Activated CD4-positive, alpha-beta T cell treated with anti-CD3 and anti-CD28 coated beads, Interleukin-2, amount 50 U/mL, for 48 hours (primary cell): ENCODE data around the gene CASZ1.

ENCODE experiments used
- DNase-seq, 2 experiments: peaks; one replicate each; pipeline ENCODE4 v3.0.0-alpha.2; 2020

Gene CASZ1

DNA sequence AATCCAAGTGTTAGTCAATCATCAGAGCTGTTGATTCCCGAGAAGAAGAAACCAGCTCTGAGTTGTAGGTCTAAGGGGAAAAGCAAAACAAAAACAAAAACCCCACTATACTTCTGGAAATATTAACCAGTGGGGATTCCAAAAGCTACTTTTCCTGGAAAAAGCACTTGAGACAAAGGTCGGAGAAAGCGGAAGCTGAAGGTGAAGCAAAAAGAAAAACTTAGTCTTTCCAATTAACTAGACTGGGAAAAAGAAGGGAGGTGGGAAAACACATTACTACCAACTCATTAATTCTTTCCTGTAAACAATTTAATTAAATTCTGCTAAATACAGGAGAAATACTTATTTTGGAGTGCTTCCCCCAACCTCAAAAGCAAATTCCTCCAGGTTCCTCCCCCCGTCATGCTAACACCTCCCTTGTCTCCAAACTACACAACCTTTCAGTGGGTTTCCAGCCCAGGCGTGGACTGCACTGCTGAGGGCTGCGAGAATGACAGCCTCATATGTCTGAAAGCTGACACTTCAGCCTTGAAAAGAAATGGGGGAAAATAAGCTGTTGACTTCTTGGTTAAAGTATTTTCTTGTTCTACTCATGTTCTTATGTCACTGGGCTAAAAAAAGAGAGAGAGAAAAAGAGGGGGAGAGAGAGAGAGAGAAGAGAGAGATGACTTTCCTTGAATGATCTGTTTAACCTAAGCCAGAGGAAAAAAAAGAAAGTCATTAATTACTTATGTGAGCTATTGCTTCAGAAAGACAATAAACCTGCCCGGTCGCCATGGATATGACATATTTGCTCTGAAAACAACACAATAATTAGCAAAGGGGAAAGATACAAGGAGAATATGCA is 5.1 kb downstream of the CASZ1 start:
- DNase-seq = no peak

DNA sequence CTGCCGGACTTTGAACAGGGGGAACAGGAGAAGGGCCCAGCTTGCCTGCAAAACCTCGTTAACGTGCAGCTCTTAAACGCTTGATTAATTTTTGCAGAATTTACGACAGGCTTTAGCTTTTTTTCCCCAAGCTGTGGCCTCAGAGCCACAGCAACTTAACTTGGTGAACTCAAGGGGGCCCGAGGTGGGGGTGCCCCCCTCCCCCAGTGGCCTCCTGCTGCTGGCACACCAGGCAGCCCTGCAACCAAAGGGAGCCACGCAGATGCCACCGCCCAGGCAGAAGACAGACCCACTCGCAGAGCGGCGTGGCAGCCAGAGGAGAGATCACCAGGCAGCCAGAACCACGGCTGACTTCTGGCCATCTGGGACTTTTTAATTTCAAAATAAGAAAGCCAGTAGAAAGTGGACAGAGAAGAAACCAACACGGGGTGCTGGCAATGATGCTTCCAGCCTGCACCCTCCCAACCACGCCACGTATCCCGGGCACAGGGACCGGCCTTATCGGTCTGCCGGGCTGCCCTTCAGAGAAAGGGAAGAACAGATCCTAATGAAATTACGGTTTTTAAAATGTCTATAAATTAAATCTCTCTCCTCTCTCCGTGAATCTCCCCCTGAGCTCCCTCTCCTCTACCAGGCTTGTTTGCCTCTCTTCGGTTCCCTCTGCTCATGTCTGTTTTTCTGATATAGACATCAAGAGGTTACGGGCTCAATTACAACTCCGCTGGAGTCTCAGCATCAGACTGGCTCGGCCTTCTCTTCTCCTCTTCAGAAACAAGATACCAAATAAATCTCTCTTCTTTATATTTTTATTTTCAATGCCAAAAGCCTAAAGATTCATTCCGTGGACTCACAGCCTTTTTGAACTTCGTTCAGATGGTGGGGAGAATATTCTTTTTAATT is 6.4 kb downstream of the CASZ1 start:
- DNase-seq = no peak

DNA sequence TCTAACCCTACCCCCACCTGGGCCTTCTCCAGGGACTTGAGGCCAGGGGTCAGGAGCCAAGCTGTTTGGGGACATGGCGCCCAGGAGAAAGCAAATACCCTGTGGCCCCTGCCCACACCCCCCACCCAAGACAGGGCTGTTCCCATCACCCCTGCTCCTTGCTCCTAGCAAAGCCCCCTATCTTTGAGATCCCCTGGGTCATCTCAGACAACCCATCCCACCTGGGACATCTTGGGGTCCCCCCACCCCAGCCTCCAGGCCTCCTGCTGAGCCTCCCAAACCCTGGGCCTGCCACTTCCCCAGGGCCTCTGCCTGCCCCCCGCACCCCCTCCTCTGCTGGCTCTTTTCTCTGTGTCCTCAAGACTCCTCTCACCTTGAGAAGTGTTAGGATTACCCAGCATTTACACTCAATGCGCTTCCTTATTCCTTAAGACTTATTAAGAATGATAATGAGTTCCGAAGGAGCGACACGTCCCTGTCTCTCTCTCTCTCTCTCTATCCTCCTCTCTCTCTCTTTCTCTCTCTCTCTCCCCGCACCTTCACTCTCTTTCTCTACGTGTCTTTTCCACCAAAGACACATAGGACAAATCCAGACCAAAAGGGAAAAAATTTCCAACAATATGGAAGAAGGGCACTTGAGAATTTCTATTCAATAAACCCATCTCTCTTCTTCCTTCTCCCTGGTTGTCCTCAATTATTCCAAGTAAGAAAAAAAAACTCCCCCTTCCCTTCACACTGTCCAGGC is 7.2 kb downstream of the CASZ1 start:
- no peak for DNase-seq

DNA sequence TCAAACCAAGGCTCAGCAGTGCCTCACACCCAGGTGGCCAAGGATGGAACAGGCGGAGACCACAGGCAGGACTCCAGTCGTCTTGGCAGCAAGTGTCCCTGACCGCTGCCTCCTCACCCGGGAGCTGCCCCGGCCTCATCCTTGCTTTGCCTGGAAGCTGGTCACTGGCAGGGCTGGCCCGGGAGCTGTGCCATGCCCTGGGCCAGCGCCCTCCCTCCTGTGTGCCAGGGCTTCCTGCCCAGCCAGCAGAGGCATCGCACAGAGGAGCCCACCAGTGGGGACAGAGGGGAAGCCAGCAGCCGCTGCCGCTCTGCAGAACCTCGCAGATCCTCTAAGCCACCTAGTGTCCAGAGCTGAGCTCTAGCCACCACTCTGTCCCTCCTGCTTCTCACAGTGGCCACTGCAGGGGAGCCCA is 7.8 kb downstream of the CASZ1 start:
- DNase-seq = no peak

DNA sequence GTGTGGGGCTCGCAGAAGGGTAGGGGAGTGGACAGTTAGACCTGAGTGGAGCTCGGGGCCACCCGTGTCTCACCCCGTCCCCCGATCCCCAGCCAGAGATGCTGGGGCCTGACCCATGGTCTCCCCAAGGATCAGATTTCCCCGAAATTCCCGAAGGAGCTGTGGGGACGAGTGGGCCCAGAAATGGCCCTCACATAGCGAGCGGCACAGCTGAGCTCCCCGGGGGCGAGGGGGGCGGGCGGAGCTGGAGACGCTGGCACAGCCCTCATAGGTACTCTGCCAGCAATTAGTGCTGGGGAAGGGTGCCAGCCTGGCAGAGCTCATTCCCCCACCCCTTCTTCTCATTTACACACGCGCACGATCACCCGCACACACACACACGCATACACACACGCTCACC is 9.2 kb downstream of the CASZ1 start:
- no peak for DNase-seq

DNA sequence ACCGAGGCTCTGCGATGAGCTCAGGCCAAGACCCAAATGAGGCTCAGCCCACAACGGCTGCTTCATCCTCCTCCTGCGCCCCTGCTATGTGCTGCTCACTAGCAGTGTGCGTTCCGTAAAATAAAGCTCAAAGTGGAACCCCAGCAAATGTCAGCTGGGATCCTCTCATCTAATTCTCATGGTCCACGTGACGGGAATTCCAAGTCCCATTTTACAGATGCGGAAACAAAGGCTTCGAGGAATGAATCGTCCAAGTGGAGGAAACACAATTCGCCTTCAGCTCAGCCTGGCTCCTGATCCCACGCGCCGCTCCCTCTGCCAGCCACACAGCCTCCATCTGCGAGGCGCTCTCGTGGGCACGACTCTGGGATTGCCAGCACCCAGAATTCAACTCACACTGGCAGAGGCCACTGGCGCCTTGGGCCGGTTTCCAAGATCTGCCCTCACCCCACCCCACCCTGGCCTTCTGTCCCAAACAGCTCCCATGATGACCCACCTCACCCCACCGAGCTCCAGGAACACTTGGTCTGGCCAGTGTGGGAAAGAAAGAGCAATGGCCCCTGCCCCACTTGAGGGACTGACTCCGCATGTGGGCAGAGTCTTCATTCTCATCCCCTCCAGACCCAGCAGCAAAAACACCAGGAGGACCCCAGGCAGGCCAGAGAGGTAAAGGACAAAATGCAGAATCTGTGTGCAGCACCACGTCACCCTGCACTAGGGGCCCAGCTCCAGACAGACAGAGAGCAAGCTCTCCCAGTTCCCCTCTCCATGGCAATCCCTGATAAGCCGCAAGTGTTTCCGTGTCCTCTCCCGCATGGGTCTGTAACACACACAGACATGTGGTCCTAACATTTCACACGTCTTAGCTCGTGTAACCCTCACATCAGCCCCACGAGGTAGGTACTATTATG is 10.5 kb downstream of the CASZ1 start:
- no peak for DNase-seq

DNA sequence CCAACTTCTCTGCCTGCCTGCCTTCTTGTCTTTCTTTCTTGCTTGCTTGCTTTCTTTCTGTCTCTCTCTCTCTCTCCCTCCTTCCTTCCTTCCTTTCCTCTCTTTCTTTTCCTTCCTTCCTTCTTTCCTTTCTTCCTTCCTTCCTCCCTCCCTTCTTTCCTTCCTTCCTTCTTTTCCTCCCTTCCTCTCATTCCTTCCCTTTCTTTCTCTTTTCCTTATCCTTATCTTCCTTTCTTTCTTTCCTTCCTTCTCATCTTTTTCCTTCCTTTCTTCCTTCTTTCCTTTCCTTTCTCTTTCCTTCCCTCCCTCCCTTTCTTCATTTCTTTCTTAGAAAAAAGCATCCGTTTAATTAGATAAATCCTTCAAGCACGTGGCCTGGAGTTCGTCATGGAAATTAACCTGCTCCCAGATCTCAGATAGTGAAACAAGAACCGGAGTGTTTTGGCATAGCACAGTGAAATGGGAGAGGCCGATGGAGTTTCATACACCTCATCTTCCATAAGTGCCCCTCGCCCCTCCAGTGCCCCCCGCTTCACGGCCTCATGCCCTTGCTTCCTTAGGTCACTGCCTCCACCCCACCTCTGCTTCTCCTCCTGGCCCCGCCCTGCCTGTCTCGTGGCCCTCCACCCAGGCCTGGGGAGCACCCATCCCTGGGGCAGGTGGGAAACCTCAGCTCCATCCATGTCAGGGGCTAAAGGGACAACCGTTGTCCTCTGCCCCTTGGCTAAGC is 11.3 kb downstream of the CASZ1 start:
- DNase-seq = no peak

DNA sequence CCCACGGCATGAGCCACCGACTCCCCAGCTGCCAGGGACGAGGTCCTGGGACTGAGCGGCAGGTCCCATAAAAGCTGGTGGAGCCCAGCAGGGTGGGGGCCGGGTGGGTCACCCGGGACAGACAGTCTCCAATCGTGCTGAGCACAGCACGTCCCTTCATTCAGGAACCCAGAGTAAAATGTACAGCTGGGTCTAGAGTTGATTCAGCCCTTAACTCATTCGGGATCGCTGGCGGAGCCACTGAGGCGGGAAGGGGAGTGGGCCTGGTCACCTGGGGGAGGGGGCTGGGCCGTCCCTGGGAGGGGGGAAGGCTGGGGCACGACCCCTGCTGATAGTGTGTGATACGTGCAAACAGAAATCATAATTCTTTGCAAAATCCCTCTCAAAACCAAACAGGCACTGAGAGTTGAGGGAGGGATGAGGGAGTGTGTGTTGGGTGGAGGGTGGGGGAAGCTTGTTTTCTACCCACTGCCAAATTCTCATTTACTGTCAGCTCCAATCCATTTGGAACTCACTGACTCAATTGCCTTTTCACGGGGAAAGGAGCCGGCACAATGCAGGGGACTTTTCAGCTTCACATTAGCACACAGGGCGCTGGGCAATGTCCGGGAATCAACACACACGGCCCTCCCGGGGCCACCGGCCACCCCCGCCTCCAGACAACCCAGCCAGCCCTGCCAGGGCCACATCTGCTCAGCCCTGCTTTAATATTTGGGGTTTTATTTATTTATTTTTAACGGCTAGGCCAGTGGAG is 13.8 kb downstream of the CASZ1 start:
- no peak for DNase-seq

DNA sequence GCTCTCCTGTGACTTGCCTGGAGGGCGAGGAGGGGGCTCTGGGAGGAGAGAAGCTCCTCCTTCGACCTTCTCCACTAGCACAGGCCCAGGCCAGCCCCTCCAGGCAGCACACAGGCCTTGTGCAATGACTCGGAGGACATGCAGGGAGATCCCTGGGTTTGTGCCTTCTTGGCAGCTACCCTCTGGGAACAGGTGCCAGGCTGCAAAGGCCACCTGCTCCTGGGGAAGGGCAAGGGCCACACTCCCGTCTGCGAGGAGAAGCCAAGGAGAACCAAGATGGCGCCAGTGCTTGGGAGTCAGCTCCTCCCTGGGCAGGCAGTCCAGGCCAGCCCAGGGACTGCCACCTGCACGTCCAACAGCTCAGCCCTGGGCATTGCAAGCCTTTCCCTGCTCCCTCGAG is 15.3 kb downstream of the CASZ1 start:
- no peak for DNase-seq

DNA sequence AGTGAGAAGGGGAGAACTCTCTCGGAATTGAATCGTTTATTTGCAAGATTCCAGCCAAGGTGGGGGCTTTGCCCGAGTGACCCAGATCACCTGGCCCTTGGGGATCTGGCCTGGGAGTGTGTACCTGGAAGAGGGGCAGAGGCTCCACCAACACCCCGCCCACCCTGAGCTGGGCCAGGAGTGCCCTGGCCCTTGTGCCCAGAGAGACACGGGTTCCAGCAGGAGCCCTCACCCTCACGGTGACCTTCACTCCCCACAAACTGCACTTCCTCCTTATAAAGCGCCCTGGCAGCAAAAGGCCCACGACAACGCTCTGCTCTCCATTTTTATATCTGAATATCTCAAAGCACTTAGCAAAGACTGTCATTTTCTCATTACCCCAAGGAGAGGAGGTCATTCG is 16.6 kb downstream of the CASZ1 start:
- no peak for DNase-seq

DNA sequence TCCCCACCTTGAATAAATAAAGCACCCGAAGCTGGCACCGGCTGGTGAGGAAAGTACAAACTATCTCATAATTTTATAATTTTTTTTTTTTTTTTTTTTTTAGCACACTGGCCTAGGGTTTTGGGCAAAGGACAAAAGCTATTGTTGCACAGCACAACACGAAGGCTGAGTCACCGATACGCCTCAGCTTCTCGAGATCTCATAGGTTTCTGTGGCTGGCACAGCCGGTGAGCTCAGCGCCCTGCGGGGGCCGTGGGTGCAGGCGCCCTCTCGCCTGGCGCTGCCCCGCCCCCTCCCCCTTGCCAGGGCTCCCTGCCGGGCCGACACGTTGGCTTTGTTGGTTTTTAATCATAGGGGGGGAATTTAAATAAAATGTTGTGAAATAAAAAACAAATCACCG is 17.2 kb downstream of the CASZ1 start:
- no peak for DNase-seq

DNA sequence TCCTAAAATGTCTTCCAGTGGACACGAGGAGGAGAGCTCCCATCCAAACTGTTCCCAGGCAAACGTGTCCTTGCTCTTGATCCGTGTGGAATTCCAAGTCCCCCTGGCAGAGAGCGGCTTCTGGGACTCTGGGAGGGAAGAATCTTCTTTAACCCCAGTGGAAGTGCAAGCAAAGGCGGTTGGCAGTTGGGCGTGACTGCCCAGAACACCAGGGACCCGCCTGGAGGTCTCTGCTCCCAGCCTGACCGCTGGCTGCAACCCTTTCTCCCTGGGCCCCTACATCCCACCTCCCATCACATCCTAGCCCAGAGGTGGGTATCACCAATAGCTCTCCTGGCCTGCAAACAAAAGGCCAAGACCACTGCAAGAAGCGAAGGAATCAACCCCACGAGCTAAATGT is 17.8 kb downstream of the CASZ1 start:
- DNase-seq = no peak

DNA sequence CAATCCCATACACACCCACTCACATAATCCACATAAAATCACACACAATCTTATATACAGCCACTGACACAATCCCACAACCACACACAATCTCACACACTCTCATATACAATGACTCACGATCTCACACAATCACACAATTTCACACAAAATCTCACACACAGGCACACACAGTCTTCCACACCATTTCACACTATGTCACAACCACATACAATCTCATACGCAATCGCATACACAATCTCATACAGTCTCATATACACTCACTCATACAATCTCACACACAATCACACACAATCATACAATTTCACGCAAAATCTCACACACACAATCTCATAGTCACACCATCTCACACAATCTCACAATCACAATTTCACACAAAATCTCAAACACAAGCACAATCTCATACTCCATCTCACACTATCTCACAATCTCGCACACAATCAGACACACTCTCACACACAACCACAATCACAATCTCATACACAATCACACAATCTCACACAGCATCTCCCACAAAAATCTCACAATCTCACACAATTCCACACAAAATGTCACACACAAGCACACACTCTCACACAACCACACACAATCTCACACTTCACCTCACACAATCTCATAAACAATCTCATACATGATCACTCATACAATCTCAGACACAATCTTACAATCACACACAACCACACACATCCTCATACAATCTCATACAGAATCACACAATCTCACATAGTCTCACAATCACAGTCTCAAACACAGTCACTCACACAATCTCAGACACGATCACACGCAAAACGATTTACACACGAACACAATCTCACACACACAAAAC is 18.5 kb downstream of the CASZ1 start:
- DNase-seq = no peak

DNA sequence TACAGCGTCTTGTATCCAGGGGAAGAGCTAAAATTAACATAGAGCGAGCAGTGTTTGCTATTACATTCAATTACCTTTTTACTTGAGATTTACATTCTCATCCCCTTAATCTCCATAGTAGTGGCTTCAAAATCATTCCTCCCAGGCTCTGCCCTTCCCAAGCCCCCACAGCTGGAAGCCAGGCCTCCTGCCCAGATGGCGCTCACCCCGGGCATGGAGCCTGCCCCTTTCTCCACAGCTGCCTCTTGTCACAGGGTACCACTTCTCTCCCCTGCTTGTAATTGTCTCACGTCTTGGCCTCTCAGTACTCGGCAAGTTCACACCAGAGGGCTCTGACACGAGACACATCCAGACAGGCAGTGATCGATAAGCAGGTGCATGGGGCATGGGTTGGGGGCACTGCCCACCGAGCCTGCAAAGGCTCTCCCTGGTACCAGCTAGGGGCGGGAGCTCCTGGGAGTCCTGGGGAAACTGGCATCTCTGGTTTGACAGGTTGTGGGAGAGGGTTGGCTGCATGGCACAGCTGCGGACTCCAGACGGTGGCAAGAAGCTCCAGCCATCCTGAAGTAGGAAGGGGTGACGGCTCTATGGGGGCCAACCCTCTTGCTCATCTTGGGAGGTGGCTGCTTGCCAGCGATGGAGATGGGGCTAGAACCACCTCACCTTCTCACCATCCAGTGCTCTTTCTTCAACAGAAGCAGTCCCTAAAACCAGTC is 20.1 kb downstream of the CASZ1 start:
- no peak for DNase-seq

DNA sequence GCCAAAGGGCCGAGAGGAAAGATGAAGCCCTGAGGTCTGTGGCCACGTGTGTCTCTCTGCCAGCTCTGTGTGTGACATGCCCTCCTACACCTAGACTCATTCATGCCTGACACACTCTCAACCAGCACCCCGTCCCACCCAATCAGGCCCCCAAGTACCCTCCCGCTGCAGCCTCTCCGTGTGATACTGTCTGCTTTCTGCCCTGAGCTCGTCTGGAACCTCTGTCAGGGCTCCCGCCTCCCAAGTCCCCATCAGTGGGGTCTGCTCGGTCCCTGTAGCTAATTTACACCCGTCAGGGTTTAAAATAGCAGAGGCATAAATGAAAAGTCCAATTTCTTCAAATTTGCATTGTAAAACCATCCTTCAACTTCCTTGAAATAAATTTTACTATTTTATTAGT is 20.7 kb downstream of the CASZ1 start:
- no peak for DNase-seq

DNA sequence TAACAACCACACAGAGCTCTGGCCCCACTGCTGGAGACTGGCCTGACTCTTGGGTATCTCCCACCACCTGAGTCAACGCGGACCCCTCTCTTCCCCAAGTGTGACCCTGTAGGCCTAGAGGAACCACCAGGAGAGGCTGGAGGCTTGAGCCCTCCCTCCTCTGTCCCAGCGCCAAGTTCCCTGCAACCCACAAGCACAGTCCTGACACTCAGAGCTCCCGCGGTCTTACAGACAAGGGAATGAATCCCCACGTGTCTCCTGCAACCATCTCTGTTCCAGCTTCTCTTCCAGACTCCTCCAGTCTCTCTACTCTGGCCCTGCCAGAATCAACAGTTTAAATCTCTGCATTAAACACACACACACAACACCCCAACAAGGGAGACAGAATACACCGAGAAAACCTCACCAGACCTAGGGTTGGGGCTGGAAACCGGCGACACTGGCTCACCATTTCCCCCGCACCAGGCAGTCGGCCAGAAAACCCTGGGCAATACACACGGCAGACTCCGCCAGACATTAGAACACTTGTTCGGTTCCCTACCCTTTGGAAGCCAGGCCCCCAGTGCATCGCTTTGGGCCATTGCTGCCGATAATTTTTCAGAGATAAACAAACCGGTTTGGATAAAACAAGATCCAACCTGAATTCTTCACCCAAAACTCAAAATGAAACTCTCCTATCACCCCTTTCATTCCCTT is 21.7 kb downstream of the CASZ1 start:
- DNase-seq = no peak

DNA sequence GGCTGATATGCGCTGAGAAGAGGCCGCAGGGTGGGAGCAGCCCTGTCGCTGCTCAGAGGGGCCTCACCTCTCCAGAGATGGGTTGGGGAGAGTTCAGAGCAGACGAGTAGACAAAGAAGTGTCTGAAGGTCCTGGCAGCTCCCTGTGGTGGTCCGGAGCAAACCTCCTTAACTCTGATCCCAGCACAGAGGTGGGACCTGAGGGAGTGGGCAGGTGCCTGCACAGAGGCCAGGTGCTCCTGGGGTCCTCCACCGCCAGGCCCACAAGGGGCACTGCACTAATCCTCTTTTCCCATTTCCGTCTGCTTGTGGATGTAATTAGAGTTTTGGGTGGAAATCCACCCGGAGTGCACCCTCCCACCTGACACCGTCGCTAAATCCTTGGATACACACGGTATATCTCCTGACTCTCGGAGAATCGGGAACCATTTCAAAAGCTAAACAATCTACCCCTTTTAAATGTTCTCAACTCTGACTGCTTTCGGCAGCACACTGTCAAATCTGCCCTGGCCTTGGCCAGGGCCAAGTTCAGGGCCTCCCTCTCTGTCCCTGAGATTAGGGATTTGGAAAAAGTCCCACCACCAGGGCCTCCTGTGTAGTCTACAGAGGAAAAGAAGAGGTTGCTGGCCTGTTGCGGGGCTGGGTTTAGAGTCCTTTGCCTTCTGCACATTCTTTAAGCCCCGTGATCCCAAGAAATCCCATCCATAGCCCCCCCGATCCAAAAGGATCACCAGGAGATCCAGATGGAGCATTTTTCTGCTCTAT is 22.4 kb downstream of the CASZ1 start:
- DNase-seq = no peak

DNA sequence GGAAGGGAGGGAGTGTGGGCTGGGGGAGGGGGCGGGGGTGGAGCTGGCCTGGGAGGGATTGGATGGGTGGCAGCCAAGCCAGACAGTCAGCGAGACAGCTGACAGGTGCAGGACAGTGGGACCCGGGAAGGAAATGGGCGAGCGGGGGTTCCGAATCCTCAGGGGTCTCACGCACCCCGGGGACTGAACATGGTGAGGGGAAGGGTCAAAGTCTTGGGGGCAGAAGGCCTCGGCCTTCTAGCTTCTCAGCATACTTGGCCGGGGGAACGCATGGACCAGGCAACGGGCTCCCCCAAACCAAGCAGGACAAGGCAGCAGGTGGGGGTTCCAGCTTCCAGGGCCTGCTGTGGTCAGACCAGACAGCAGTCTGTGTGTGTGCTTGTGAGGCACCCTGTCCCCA is 23.1 kb downstream of the CASZ1 start:
- no peak for DNase-seq
